KMS-11 (cell line): ENCODE data around the gene PCCB.

Experiments used
- H2AFZ ChIP-seq: fragments of 200-600 bp; sonication (generic); 2 replicates; pipeline ENCODE4 v1.6.1; 2016; ENCODE audit warnings: antibody characterized with exemption, mixed run types, low read depth
- H3K27ac ChIP-seq: fragments of 200-600 bp; sonication (generic); 2 replicates; pipeline ENCODE4 v1.6.1; 2016; ENCODE audit warnings: mild to moderate bottlenecking, mixed run types
- H3K27me3 ChIP-seq: fragments of 200-600 bp; sonication (generic); 2 replicates; pipeline ENCODE4 v1.6.1; 2017; ENCODE audit warnings: mild to moderate bottlenecking, low read depth, mixed run types, moderate library complexity; ENCODE audit not compliant: insufficient read depth
- H3K36me3 ChIP-seq: fragments of 200-600 bp; sonication (generic); 2 replicates; pipeline ENCODE4 v1.6.1; 2017; ENCODE audit warnings: mild to moderate bottlenecking, mixed run types; ENCODE audit not compliant: insufficient read depth
- H3K4me1 ChIP-seq: fragments of 200-600 bp; sonication (generic); 2 replicates; pipeline ENCODE4 v1.6.1; 2016; ENCODE audit warnings: mild to moderate bottlenecking, low read depth, mixed run types; ENCODE audit not compliant: poor library complexity, severe bottlenecking
- H3K4me2 ChIP-seq: fragments of 200-600 bp; sonication (generic); 2 replicates; pipeline ENCODE4 v1.7.0; 2016; ENCODE audit warnings: mild to moderate bottlenecking, mixed run types
- H3K4me3 ChIP-seq: fragments of 200-600 bp; sonication (generic); IDR thresholded peaks from 2 replicates; pipeline ENCODE4 v1.6.1; 2017; ENCODE audit warnings: low read depth, low read length, mixed read lengths; ENCODE audit not compliant: insufficient read depth
- H3K79me2 ChIP-seq: fragments of 200-600 bp; sonication (generic); 2 replicates; pipeline ENCODE4 v1.6.1; 2016; ENCODE audit warnings: low read depth, mixed run types; ENCODE audit not compliant: insufficient read depth
- H3K9ac ChIP-seq: fragments of 200-600 bp; sonication (generic); 2 replicates; pipeline ENCODE4 v1.6.1; 2016; ENCODE audit warnings: mild to moderate bottlenecking, mixed run types
- H4K20me1 ChIP-seq: fragments of 200-600 bp; sonication (generic); 2 replicates; pipeline ENCODE4 v1.6.1; 2016; ENCODE audit warnings: mild to moderate bottlenecking, mixed run types; ENCODE audit not compliant: insufficient read depth
- CTCF ChIP-seq: fragments of 200-600 bp; sonication (generic); conservative IDR thresholded peaks from 2 replicates; pipeline ENCODE4 v1.6.1; 2017; ENCODE audit warnings: low read depth, mild to moderate bottlenecking, antibody characterized with exemption, low read length, moderate library complexity, mixed read lengths

The PCCB gene

GRCh38 chr3:136297826-136298225 lies 47.7 kb downstream of the PCCB start:
- H3K4me3 ChIP-seq = no peak overlapping the region
- H3K27ac ChIP-seq = no peak overlapping the region
- H3K27me3 ChIP-seq = no peaks in the 10 kb centered on the region
- TF ChIP-seq CTCF = no peak
- no peaks in the 10 kb centered on the region; the same call in 1 of the 2 replicates for H3K36me3 ChIP-seq
- no peak overlapping the region for H3K9ac ChIP-seq
- no peak overlapping the region for H3K4me2 ChIP-seq
- H4K20me1 ChIP-seq = no peaks in the 10 kb centered on the region
- no peaks in the 10 kb centered on the region for H3K79me2 ChIP-seq
- no peak overlapping the region for H2AFZ ChIP-seq
- no peaks in the 10 kb centered on the region for H3K4me1 ChIP-seq

- Histone ChIP-seq H3K27ac (no peak overlapping the region), H3K9ac (no peak overlapping the region), H3K4me1 (no peaks in the 10 kb centered on the region), H4K20me1 (no peaks in the 10 kb centered on the region), H3K4me2 (no peak overlapping the region), H2AFZ (no peak overlapping the region), H3K4me3 (no peak overlapping the region), H3K36me3 (no peaks in the 10 kb centered on the region; the same call in 1 of the 2 replicates), H3K27me3 (no peaks in the 10 kb centered on the region), H3K79me2 (no peaks in the 10 kb centered on the region)
- no peak for TF ChIP-seq CTCF
Measured at GRCh38 chr3:136300444-136300843, 50.3 kb downstream of the PCCB start.

GRCh38 chr3:136305879-136306278 lies 55.7 kb downstream of the PCCB start:
- no peaks in the 10 kb centered on the region for H3K4me1 ChIP-seq
- no peak overlapping the region for H2AFZ ChIP-seq
- no peak overlapping the region for H3K4me2 ChIP-seq
- no peaks in the 10 kb centered on the region for H3K79me2 ChIP-seq
- peak; percentile 57; the same call in 1 of the 2 replicates for TF ChIP-seq CTCF
- no peak overlapping the region for H3K4me3 ChIP-seq
- H3K27ac ChIP-seq = no peak overlapping the region
- no peak overlapping the region for H3K9ac ChIP-seq
- no peaks in the 10 kb centered on the region; the same call in 1 of the 2 replicates for H3K36me3 ChIP-seq
- no peaks in the 10 kb centered on the region for H4K20me1 ChIP-seq
- H3K27me3 ChIP-seq = no peaks in the 10 kb centered on the region

- H3K27me3 ChIP-seq = no peaks in the 10 kb centered on the region
- no peaks in the 10 kb centered on the region for H3K4me1 ChIP-seq
- H3K4me2 ChIP-seq = no peak overlapping the region
- H3K79me2 ChIP-seq = no peaks in the 10 kb centered on the region
- H2AFZ ChIP-seq = no peak overlapping the region
- H3K4me3 ChIP-seq = no peak overlapping the region
- H3K9ac ChIP-seq = no peak overlapping the region
- no peak for TF ChIP-seq CTCF
- H4K20me1 ChIP-seq = no peaks in the 10 kb centered on the region
- no peak overlapping the region for H3K27ac ChIP-seq
- no peaks in the 10 kb centered on the region for H3K36me3 ChIP-seq
Measured at GRCh38 chr3:136311261-136311660, 61.1 kb downstream of the PCCB start.
